SU-DHL-6 (cell line): ENCODE results near the gene CDK4.

Source experiments
- EZH2phosphoT487 ChIP-seq: fragments of 200-600 bp; sonication (generic), shearing (Covaris generic); conservative IDR thresholded peaks from 2 replicates; pipeline ENCODE4 v1.6.1; 2018; ENCODE audit warnings: mild to moderate bottlenecking, antibody characterized with exemption, low read length, moderate library complexity, mixed read lengths
- TF ChIP-seq, protein P1 (sequence below): fragments of 200-600 bp; sonication (generic); IDR thresholded peaks from one replicate; pipeline ENCODE4 v1.5.1; 2017; ENCODE audit warnings: antibody characterized with exemption, mild to moderate bottlenecking, low read length, moderate library complexity; ENCODE audit not compliant: insufficient read depth, poor library complexity, severe bottlenecking

DNA sequence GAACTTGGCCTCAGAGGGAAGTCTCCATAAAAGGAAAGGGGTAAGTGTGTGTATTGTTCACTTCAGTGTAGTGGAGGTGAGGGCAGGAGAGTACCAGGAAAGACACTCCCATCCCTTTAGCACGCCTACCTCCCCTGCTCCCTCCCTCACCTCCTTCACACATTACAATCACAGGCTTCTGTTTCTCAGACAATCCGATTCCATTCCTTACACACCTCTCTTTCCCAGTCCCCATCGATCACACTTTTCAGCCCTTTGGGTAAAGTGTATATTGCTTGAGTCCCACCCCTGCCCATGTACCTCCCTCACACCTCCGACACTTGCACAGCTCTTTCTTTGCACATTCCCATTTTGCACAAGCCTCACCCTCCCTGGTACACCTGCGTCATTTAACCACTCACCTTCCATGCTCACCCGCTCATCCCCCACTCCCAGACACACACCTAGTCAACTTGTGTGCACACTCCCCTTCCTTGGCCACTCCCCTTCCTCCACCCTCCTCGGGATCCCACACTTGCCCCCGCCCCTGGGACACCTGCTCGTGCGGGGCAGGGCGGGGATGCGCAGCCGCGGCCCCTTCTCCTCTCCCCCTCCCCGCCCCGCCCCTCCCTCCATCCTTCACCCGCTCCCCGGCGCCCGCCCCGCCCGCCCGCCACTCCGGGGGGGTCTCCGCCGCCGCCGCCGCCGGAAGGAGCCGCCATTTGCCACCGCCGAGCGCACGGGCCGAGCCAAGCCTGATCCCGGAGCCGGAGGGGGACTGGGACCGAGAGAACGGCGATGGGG is 2.5 kb upstream of the CDK4 start, which contains the start of gene MARCHF9:
- TF ChIP-seq, protein P1, sequence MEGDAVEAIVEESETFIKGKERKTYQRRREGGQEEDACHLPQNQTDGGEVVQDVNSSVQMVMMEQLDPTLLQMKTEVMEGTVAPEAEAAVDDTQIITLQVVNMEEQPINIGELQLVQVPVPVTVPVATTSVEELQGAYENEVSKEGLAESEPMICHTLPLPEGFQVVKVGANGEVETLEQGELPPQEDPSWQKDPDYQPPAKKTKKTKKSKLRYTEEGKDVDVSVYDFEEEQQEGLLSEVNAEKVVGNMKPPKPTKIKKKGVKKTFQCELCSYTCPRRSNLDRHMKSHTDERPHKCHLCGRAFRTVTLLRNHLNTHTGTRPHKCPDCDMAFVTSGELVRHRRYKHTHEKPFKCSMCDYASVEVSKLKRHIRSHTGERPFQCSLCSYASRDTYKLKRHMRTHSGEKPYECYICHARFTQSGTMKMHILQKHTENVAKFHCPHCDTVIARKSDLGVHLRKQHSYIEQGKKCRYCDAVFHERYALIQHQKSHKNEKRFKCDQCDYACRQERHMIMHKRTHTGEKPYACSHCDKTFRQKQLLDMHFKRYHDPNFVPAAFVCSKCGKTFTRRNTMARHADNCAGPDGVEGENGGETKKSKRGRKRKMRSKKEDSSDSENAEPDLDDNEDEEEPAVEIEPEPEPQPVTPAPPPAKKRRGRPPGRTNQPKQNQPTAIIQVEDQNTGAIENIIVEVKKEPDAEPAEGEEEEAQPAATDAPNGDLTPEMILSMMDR: no peak
- no peak for TF ChIP-seq EZH2phosphoT487
